ENCODE results near the gene ASIC4.

DNA sequence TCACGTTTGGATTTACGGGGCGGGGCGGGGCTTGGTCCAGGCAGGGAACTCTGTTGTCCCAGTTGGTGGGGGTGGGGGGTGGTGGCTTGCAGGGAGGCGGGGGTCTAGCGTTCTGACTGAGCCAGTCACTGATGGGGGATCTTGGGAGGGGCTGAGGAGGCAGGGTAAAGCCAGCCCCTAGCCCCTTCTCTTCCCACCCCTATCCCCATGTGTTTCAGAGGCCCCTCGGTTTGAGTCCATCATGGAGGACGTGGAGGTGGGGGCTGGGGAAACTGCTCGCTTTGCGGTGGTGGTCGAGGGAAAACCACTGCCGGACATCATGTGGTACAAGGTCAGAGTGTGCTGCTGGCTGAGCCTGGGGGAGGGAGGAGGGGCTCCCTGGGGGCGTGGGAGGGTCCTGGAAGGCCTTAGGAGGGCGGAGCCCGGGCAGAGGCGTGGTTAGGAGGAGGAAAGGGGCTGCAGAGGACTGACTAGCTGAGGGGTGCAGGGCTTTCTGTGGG, 37.6 kb upstream of the ASIC4 start:
- TF ChIP-seq, protein P1, sequence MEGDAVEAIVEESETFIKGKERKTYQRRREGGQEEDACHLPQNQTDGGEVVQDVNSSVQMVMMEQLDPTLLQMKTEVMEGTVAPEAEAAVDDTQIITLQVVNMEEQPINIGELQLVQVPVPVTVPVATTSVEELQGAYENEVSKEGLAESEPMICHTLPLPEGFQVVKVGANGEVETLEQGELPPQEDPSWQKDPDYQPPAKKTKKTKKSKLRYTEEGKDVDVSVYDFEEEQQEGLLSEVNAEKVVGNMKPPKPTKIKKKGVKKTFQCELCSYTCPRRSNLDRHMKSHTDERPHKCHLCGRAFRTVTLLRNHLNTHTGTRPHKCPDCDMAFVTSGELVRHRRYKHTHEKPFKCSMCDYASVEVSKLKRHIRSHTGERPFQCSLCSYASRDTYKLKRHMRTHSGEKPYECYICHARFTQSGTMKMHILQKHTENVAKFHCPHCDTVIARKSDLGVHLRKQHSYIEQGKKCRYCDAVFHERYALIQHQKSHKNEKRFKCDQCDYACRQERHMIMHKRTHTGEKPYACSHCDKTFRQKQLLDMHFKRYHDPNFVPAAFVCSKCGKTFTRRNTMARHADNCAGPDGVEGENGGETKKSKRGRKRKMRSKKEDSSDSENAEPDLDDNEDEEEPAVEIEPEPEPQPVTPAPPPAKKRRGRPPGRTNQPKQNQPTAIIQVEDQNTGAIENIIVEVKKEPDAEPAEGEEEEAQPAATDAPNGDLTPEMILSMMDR (IDR thresholded peaks at IDR 0.05): no peak
- TF ChIP-seq POLR2AphosphoS5 (IDR thresholded peaks at IDR 0.05): no peak
- TF ChIP-seq POLR2A (IDR thresholded peaks at IDR 0.05): no peak
